ENCODE data around the gene BUB3.
"Not testable (repeated sequence)": the region's sequence is repeated elsewhere in the genome, so short reads cannot be mapped to it uniquely, and the experiment has no call there.

BUB3 gene

DNA sequence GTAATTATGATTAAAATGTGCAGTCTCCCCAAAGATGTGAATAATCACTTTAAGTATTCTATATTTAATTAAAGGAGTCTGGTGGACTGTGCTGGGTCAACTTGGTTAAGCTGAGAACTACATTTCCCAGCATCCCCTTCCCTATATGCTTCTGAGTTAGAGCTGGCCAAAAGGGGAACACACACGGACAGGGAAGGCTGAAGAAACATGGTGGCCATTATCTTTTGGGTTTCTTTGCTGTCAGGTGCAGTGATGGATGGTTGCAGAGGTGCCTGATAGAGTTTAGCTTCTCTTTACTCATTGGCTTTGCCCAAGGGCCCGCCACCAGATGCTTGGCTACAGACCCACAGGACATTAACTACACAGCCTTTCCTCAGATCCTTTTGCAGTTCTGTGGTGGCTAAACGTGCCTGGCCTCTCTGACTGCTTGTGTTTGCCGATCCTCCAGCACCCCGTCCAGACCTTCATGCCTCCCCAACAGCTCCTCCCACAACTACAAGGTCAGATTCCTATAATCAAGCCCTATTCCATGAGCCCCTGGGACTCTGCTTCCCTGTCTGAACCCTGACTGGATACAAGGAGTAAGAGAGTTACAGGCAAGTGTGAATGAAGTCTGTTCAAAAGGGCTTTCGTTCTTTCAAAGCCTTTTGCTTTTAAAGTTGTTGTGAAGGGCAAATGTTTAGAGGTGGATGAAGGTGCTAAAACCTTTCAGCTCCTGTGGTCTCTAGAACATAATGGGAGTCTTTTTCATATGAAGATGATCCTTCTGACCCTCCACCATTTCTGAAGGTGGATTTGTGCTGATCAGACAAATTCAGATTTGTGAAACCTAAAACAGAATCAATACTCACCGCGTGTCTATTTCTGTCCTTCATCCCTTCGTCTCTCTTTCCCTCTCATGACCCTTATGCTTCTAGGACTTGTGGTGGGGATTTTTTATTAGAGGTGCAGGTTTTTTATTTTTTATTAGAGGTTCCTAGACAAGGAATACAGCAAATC, 21.5 kb downstream of the BUB3 start:
- DNase-seq (ENCODE audit: low read depth), result no peak
- TF ChIP-seq, protein P1, sequence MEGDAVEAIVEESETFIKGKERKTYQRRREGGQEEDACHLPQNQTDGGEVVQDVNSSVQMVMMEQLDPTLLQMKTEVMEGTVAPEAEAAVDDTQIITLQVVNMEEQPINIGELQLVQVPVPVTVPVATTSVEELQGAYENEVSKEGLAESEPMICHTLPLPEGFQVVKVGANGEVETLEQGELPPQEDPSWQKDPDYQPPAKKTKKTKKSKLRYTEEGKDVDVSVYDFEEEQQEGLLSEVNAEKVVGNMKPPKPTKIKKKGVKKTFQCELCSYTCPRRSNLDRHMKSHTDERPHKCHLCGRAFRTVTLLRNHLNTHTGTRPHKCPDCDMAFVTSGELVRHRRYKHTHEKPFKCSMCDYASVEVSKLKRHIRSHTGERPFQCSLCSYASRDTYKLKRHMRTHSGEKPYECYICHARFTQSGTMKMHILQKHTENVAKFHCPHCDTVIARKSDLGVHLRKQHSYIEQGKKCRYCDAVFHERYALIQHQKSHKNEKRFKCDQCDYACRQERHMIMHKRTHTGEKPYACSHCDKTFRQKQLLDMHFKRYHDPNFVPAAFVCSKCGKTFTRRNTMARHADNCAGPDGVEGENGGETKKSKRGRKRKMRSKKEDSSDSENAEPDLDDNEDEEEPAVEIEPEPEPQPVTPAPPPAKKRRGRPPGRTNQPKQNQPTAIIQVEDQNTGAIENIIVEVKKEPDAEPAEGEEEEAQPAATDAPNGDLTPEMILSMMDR (IDR thresholded peaks at IDR 0.05; ENCODE audit: insufficient read depth, low read depth, low read length, missing control alignments), result no peak
- H3K4me3 ChIP-seq (ENCODE audit: low read depth, low read length), result no peak overlapping the region

DNA sequence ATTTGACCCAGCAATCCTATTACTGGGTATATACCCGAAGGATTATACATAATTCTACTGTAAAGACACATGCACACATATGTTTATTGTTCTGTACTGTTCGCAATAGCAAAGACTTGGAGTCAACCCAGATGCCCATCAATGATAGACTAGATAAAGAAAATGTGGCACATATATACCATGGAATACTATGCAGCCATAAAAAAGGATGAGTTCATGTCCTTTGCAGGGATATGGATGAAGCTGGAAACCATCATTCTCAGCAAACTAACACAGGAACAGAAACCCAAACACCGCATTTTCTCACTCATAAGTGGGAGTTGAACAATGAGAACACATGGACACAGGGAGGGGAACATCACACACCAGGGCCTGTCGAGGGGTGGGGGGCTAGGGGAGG, 24.2 kb downstream of the BUB3 start:
- H3K4me3 ChIP-seq (ENCODE audit: low read depth, low read length); DNase-seq (ENCODE audit: low read depth): not testable (repeated sequence)

DNA sequence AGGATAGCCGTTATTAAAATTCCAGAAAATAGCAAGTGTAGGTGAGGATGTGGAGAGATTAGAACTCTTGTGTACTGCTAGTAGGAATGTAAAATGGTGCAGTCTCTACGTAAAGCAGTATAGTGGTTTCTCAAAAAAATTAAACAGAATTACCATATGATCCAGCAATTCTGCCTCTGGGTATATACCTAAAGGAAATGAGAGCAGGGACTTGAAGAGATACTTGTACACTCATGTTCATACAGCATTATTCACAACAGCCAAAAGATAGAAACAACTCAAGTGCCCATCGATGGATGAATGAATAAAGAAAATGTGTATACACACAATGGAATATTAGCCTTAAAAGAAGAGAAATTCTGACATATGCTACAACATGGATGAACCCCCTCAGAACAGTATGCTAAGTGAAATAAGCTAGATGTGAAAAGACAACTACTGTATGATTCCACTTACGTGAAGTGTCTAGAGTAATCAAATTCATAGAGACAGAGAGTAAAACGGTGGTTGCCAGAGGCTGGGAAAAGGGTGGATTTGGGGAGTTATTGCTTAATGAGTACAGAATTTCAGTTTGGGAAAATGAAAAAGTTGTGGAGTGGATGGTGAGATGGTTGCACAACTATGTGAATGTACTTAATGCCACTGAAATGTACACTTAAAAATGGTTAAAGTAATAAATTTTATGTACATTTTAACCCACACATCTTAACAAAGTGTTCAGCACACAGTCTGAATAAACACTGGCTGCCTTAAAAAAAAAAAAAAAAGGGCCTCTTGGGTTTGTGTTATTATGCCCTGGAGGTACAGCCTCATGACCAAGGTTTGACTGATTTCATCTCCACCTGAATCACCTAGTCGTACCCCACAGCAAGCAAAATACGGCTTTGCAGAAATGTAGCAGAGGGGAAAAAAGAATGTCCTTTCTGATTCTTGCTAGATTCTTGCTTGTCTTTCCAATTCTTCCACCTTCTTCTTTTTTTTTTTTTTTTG, 26.2 kb downstream of the BUB3 start:
- no peak for DNase-seq (ENCODE audit: low read depth)
- TF ChIP-seq, protein P1 (IDR thresholded peaks at IDR 0.05; ENCODE audit: insufficient read depth, low read depth, low read length, missing control alignments), result no peak
- no peak overlapping the region for H3K4me3 ChIP-seq (ENCODE audit: low read depth, low read length)

DNA sequence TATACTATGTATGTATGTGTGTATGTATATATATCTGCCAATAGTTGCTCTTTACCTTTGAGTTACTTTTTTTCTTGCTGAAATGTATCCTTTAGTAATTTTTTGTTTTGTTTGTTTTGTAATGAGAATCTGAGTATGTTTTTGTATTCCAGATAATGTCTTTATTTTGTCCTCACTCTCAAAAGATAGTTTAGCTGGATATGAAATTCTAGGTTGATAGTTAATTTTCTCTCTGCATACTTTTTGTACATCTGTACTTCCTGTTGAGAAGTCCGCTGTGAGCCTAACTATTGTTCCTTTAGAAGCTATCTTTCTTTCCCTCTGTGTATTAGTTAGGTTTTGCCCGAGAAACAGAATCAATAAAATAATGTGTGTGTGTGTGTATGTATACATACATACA, 29.5 kb downstream of the BUB3 start:
- TF ChIP-seq, protein P1 (IDR thresholded peaks at IDR 0.05; ENCODE audit: insufficient read depth, low read depth, low read length, missing control alignments), result no peak
- no peak for DNase-seq (ENCODE audit: low read depth)
- H3K4me3 ChIP-seq (ENCODE audit: low read depth, low read length), result no peak overlapping the region

DNA sequence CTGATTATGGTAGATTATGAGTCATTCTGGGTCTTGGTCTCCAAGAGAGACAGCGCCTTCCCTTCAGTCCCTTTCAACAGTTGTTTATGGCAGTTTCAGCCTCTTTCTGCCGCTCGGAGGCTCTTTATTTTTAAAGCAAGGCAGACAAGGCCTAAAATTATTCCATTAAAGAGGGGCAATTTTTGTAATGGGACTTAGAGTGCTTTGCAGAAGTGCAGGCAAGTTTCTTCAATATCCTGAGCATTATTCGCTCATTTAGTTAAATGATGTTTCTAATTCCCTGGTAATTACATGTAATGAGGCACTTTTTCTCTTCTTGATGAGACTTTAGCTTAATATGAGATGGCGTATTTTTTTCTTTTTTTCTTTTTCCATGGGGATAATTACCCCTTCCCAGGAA, 33.6 kb downstream of the BUB3 start:
- TF ChIP-seq, protein P1 (IDR thresholded peaks at IDR 0.05; ENCODE audit: insufficient read depth, low read depth, low read length, missing control alignments), result no peak
- DNase-seq (ENCODE audit: low read depth), result no peak
- H3K4me3 ChIP-seq (ENCODE audit: low read depth, low read length), result no peak overlapping the region

DNA sequence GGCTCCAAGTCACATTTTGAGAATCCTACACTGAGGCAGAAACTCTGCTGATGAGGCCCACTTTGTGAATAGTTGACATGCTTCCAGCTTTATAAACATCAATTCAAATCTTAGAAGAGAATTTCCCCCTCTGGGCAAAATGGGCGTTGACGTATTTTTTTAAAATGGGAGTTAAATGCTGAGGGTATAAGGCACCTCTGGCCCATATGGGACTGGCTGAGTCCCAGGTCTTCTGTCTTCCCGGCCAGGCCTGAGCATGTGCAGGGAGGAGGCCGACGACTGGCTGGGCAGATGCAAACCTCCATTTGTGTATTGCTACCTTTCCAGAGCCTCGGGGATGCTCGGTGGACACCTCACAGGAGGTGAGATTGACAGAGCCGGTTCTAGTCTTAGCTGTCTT, 37.7 kb downstream of the BUB3 start:
- no peak for DNase-seq (ENCODE audit: low read depth)
- TF ChIP-seq, protein P1 (IDR thresholded peaks at IDR 0.05; ENCODE audit: insufficient read depth, low read depth, low read length, missing control alignments), result no peak
- no peak overlapping the region for H3K4me3 ChIP-seq (ENCODE audit: low read depth, low read length)

DNA sequence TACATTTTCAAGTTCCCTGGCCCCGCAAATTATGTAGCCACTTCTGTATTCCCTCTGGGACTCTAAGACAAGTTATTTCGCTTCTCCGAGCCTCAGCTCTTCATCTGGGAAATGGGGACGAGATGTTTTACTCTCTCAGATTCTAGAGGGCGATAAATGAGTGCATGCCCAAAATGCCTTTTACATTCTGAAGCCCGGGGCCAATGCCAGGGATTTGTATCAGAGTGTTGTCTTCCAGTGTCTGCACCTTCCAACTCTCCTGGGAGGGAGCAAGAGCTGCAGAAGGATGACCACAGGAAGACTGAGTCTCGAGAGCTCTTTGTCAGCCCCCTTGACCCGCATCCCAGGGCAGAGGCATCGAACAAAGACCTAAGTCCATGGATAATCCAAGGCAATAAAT, 39.9 kb downstream of the BUB3 start:
- no peak overlapping the region for H3K4me3 ChIP-seq (ENCODE audit: low read depth, low read length)
- TF ChIP-seq, protein P1 (IDR thresholded peaks at IDR 0.05; ENCODE audit: insufficient read depth, low read depth, low read length, missing control alignments), result no peak
- DNase-seq (ENCODE audit: low read depth), result no peak
